HepG2 (cell line): ENCODE measurements around the gene SLC38A2. TPM values are rescaled to one million over a fixed set of nuclear protein-coding genes. Genes with fewer than 3 reads are reported as not detected.

Source experiments
- ATAC-seq: fragments of 200-7000 bp; cut with Tn5 transposase; 3 replicates; pipeline ENCODE4 v1.9.1; 2020; ENCODE audit warnings: mild to moderate bottlenecking, moderate library complexity
- Bru-seq: library from RNA; stranded (reverse); fragments of 400-500 nt; gene quantifications from one replicate; lab custom pipeline; 2021; lab: Mats Ljungman, UMichigan
- BruChase-seq, 2 experiments: library from RNA; stranded (reverse); fragments of 400-500 nt; gene quantifications; one replicate each; lab custom pipeline; 2021; lab: Mats Ljungman, UMichigan
- BruUV-seq: library from RNA; stranded (reverse); fragments of 400-500 nt; replicated peaks from 2 replicates; lab custom pipeline; 2021; lab: Mats Ljungman, UMichigan
- CTCF ChIA-PET: fragments of 300-600 bp; formaldehyde crosslinking; extraction: SDS; loops from one replicate; lab custom pipeline; 2021; ENCODE audit warnings: low total read pairs, inconsistent platforms, low intra/inter-chr PET ratio; lab: Yijun Ruan, JAX
- POLR2A ChIA-PET: fragments of 350-600 bp; sonication (Branson Sonifier 250); formaldehyde crosslinking; loops from one replicate; lab custom pipeline; 2020; ENCODE audit warnings: antibody characterized with exemption, inconsistent platforms; lab: Yijun Ruan, JAX
- DNase-seq: peaks from one replicate; pipeline ENCODE4 v3.0.0-alpha.2; 2015; ENCODE audit warnings: low spot score
- FAIRE-seq: peaks from 3 replicates; lab custom pipeline; 2011; peaks lifted over from hg19 to GRCh38; lab: Jason Lieb, UNC
- H2AFZ ChIP-seq: one replicate; pipeline ENCODE4 v1.6.1; 2011; ENCODE audit warnings: low read length, inconsistent platforms
- H3K27ac ChIP-seq: fragments of 300-600 bp; 3 replicates; pipeline ENCODE4 v1.8.0; 2011; ENCODE audit warnings: mixed run types, mild to moderate bottlenecking, mixed read lengths, low read length, inconsistent platforms; ENCODE audit not compliant: insufficient read depth; ENCODE audit errors: extremely low read length
- H3K27me3 ChIP-seq, 2 experiments: fragments of 200-600 bp in 1 of 2; 2 replicates in 1 of 2; 3 replicates in 1 of 2; pipeline versions ENCODE4 v1.6.0 to v1.8.0; 2011; ENCODE audit warnings: low read length in 2 of 2, mild to moderate bottlenecking in 2 of 2, moderate library complexity in 2 of 2, inconsistent platforms in 1 of 2; ENCODE audit not compliant: insufficient read depth in 2 of 2, control insufficient read depth in 1 of 2
- H3K36me3 ChIP-seq, 2 experiments: fragments of 200-600 bp in 1 of 2; replicated peaks in 1 of 2; 2 replicates in 1 of 2; 3 replicates in 1 of 2; pipeline versions ENCODE4 v1.5.1 to v1.8.0; 2011; ENCODE audit warnings: low read length in 2 of 2, inconsistent platforms in 1 of 2; ENCODE audit not compliant: insufficient read depth in 2 of 2, control insufficient read depth in 1 of 2
- H3K4me1 ChIP-seq: 2 replicates; pipeline ENCODE4 v1.5.1; 2012; ENCODE audit warnings: low read length, inconsistent platforms; ENCODE audit not compliant: insufficient read depth
- H3K4me2 ChIP-seq: 2 replicates; pipeline ENCODE4 v1.6.0; 2011; ENCODE audit warnings: low read depth, low read length, inconsistent platforms
- H3K4me3 ChIP-seq, 3 experiments: fragments of 200-600 bp in 1 of 3; sonication (generic), shearing (Covaris generic) in 1 of 3; replicated peaks in 1 of 3; 2 replicates each; pipeline ENCODE4 v1.5.1; 2011 to 2016; ENCODE audit warnings: low read length in 3 of 3, inconsistent platforms in 2 of 3, low read depth in 2 of 3, mild to moderate bottlenecking in 2 of 3, control low read depth in 1 of 3, mixed read lengths in 1 of 3; ENCODE audit not compliant: insufficient read depth in 1 of 3
- H3K79me2 ChIP-seq: one replicate; pipeline ENCODE4 v1.6.1; 2011; ENCODE audit warnings: low read length, inconsistent platforms; ENCODE audit not compliant: insufficient read depth
- H3K9ac ChIP-seq: 2 replicates; pipeline ENCODE4 v1.6.0; 2011; ENCODE audit warnings: mild to moderate bottlenecking, low read depth, low read length, inconsistent platforms; ENCODE audit not compliant: insufficient read depth
- H3K9me3 ChIP-seq: 2 replicates; pipeline ENCODE4 v1.5.1; 2012; ENCODE audit warnings: mild to moderate bottlenecking, low read length
- H4K20me1 ChIP-seq: 2 replicates; pipeline ENCODE4 v1.6.0; 2011; ENCODE audit warnings: inconsistent platforms, mild to moderate bottlenecking, low read length, moderate library complexity; ENCODE audit not compliant: insufficient read depth
- HOXA3 ChIP-seq: sonication (generic); formaldehyde crosslinking; IDR thresholded peaks from 2 replicates; pipeline ENCODE4 v1.5.0; 2020; ENCODE audit warnings: missing genetic modification reagents
- ISL2 ChIP-seq: sonication (generic); formaldehyde crosslinking; IDR thresholded peaks from 2 replicates; pipeline ENCODE4 v1.5.0; 2020; ENCODE audit warnings: missing genetic modification reagents
- KDM1A ChIP-seq: IDR thresholded peaks from 2 replicates; pipeline ENCODE4 v1.6.1; 2016; ENCODE audit warnings: missing compliant biosample characterization
- LCORL ChIP-seq, 2 experiments: fragments of 450-650 bp in 1 of 2; sonication (generic) in 1 of 2; formaldehyde crosslinking in 1 of 2; IDR thresholded peaks; 2 replicates each; pipeline versions ENCODE4 v1.5.0 to v1.6.1; 2017 to 2020; ENCODE audit warnings: antibody characterized with exemption in 1 of 2, missing genetic modification reagents in 1 of 2
- MLLT10 ChIP-seq: sonication (generic); formaldehyde crosslinking; IDR thresholded peaks from 2 replicates; pipeline ENCODE4 v1.4.0; 2020; ENCODE audit warnings: missing genetic modification reagents
- NBN ChIP-seq: fragments of 450-650 bp; conservative IDR thresholded peaks from 2 replicates; pipeline ENCODE4 v1.6.1; 2017
- PHF21A ChIP-seq: sonication (generic); formaldehyde crosslinking; IDR thresholded peaks from 2 replicates; pipeline ENCODE4 v1.5.0; 2020; ENCODE audit warnings: mild to moderate bottlenecking, missing genetic modification reagents
- POLR2G ChIP-seq: fragments of 200-400 bp; formaldehyde crosslinking; IDR thresholded peaks from 2 replicates; pipeline ENCODE4 v1.6.1; 2018; ENCODE audit warnings: mild to moderate bottlenecking, low read depth, low read length, moderate library complexity
- U2AF2 ChIP-seq: fragments of 200-400 bp; formaldehyde crosslinking; IDR thresholded peaks from 2 replicates; pipeline ENCODE4 v1.6.1; 2017; ENCODE audit warnings: low read depth, mild to moderate bottlenecking, low read length
- ZBTB8A ChIP-seq: sonication (generic); formaldehyde crosslinking; IDR thresholded peaks from 2 replicates; pipeline ENCODE4 v1.4.0; 2020; ENCODE audit warnings: mild to moderate bottlenecking, low read depth, missing genetic modification reagents, borderline replicate concordance
- ZMYM3 ChIP-seq: sonication (generic); formaldehyde crosslinking; IDR thresholded peaks from 2 replicates; pipeline ENCODE4 v1.5.1; 2020; ENCODE audit warnings: mild to moderate bottlenecking, missing genetic modification reagents
- ZNF75D ChIP-seq: sonication (generic); formaldehyde crosslinking; IDR thresholded peaks from 2 replicates; pipeline ENCODE4 v1.8.1; 2023; ENCODE audit warnings: missing genetic modification reagents, mild to moderate bottlenecking, borderline replicate concordance
- WGBS: methylation state at CpG from one replicate; pipeline ENCODE4 v1.1.6; 2017; ENCODE audit warnings: low lambda C conversion rate; 5-methylcytosine and 5-hydroxymethylcytosine counted together
- in situ Hi-C: cut with HindIII; loops from 2 replicates; pipeline ENCODE4 v1.10.0; 2017; ENCODE audit warnings: low pct_unique_long_range_greater_than_20kb; ENCODE audit not compliant: extremely low pct_ligation_motif_present
- intact Hi-C: fragments of 100-400 bp; cut with micrococcal nuclease; formaldehyde crosslinking; loops from one replicate; pipeline ENCODE4 v1.10.0; 2022; ENCODE audit not compliant: unreplicated experiment
- long read RNA-seq, 2 experiments: library from RNA in 1 of 2; library from polyadenylated mRNA in 1 of 2; stranded (forward) in 1 of 2; unstranded in 1 of 2; transcript quantifications; one replicate each; pipeline ENCODE4 v2.0.0, GENCODE V29; 2019 to 2022
- polyA minus RNA-seq, 3 experiments: library from RNA; depleted of rRNA, polyadenylated mRNA; stranded (reverse); fragments of >200 nt; gene quantifications; 2 replicates each; pipeline ENCODE4 v1.2.3, GENCODE V29; 2011; ENCODE audit warnings: low replicate concordance in 1 of 3
- polyA plus RNA-seq, 8 experiments: library from polyadenylated mRNA; depleted of rRNA in 3 of 8; stranded (reverse) in 7 of 8; unstranded in 1 of 8; fragments of >200 nt; fragmentation: Illumina TruSeq in 4 of 8; extraction: Trizol in 4 of 8; gene quantifications; 2 replicates each; pipeline versions ENCODE4 v1.2.1 to v1.2.3, GENCODE V29; 2011 to 2016; ENCODE audit warnings: low read depth in 4 of 8, missing spikeins in 1 of 8, mixed read lengths in 1 of 8; ENCODE audit not compliant: insufficient read depth in 1 of 8
- total RNA-seq, 5 experiments: library from RNA; depleted of rRNA; stranded (reverse); fragments of >200 nt; fragmentation: Illumina TruSeq; extraction: Trizol; gene quantifications; 2 replicates each; pipeline ENCODE4 v1.2.3, GENCODE V29; 2016; ENCODE audit warnings: low read depth in 1 of 5
- TF ChIP-seq, protein P1 (sequence below): sonication (generic); formaldehyde crosslinking; IDR thresholded peaks from 2 replicates; pipeline ENCODE4 v1.5.0; 2020; ENCODE audit warnings: missing genetic modification reagents, mild to moderate bottlenecking, borderline replicate concordance
- TF ChIP-seq, protein P2 (sequence below): sonication (generic); formaldehyde crosslinking; IDR thresholded peaks from 2 replicates; pipeline ENCODE4 v1.9.0; 2021; ENCODE audit warnings: missing genetic modification reagents, borderline replicate concordance

The SLC38A2 gene
- total RNA-seq (2016; rRNA removed; fragmentation: Illumina TruSeq; extraction: Trizol) (230 and 368 TPM in 2 replicates), polyA plus RNA-seq (2011; rRNA removed) (861 and 880 TPM in 2 replicates), polyA minus RNA-seq (2011; rRNA and poly(A)+ RNA removed; ENCODE audit: low replicate concordance) (406 and 1,055 TPM in 2 replicates), Bru-seq, nascent RNA (percentile 100 among the genes with signal in this experiment), BruChase-seq, experiment 1, labeled RNA remaining after a 6-hour chase (percentile 100 among the genes with signal in this experiment), BruChase-seq, experiment 2, labeled RNA remaining after a 2-hour chase (percentile 100 among the genes with signal in this experiment)
- 31.8 and 45.4 TPM in 2 replicates for total RNA-seq (2016; cell fraction: cytosol; rRNA removed; fragmentation: Illumina TruSeq; extraction: Trizol; ENCODE audit: low read depth)
- 210 and 375 TPM in 2 replicates for total RNA-seq (2016; cell fraction: insoluble cytoplasmic fraction; rRNA removed; fragmentation: Illumina TruSeq; extraction: Trizol)
- total RNA-seq (2016; cell fraction: membrane; rRNA removed; fragmentation: Illumina TruSeq; extraction: Trizol): 98.8 and 127 TPM in 2 replicates
- 947 and 961 TPM in 2 replicates for total RNA-seq (2016; cell fraction: nucleus; rRNA removed; fragmentation: Illumina TruSeq; extraction: Trizol)
- 346 and 636 TPM in 2 replicates for polyA plus RNA-seq (2011; cell fraction: cytosol; rRNA removed)
- polyA plus RNA-seq (2011; cell fraction: nucleus; rRNA removed): 926 and 1,239 TPM in 2 replicates
- 836 and 868 TPM in 2 replicates for polyA plus RNA-seq (2012)
- 8.1 TPM in 2 replicates for polyA plus RNA-seq (2016; cell fraction: cytosol; fragmentation: Illumina TruSeq; extraction: Trizol; ENCODE audit: low read depth)
- 138 and 148 TPM in 2 replicates for polyA plus RNA-seq (2016; cell fraction: insoluble cytoplasmic fraction; fragmentation: Illumina TruSeq; extraction: Trizol; ENCODE audit: low read depth)
- 24.1 and 28.9 TPM in 2 replicates for polyA plus RNA-seq (2016; cell fraction: membrane; fragmentation: Illumina TruSeq; extraction: Trizol; ENCODE audit: low read depth)
- 882 and 909 TPM in 2 replicates for polyA plus RNA-seq (2016; cell fraction: nucleus; fragmentation: Illumina TruSeq; extraction: Trizol; ENCODE audit: insufficient read depth, low read depth)
- polyA minus RNA-seq (2011; cell fraction: cytosol; rRNA and poly(A)+ RNA removed): 1,075 and 1,302 TPM in 2 replicates
- 2,125 and 2,864 TPM in 2 replicates for polyA minus RNA-seq (2011; cell fraction: nucleus; rRNA and poly(A)+ RNA removed)
- long read RNA-seq, experiment 1, full-length matches to known transcripts: 32 of 91 reads
- long read RNA-seq, experiment 1, partial matches to known transcripts: 10 of 91 reads
- long read RNA-seq, experiment 1, other reads (novel, unspliced or antisense): 49 of 91 reads
- long read RNA-seq, experiment 2, full-length matches to known transcripts: 38 of 1,083 reads
- long read RNA-seq, experiment 2, partial matches to known transcripts: 788 of 1,083 reads
- long read RNA-seq, experiment 2, other reads (novel, unspliced or antisense): 257 of 1,083 reads

GRCh38 chr12:46372544-46373300 lies at the start of gene SLC38A2:
Gene SLC38A2, minus strand, starts transcription at chr12:46372773. Its CDS starts 1,480 bp downstream, at chr12:46371293.
- FAIRE-seq (no peak), DNase-seq (peak; percentile 84), ATAC-seq (peak; percentile 86)
- H4K20me1 ChIP-seq: peaks cover 48% of the 10 kb centered on the region
- BruUV-seq: no TSS peak
- peaks cover 0 to 3% of the 10 kb centered on the region in 2 experiments; a peak in 2 of 5 replicates for H3K27me3 ChIP-seq
- peak within 1 kb of the TSS; percentile 97 for H3K27ac ChIP-seq
- intact Hi-C loops (loop anchor here (1.0 to 5.0 kb wide), 5 partner anchors 11 to 305 kb away; no protein-coding TSS in a partner anchor), in situ Hi-C loops (loop anchor here (5.0 kb wide), 2 partner anchors 120 to 290 kb away; no protein-coding TSS in a partner anchor)
- peaks cover 19 to 39% of the 10 kb centered on the region in 2 experiments for H3K36me3 ChIP-seq
- POLR2A ChIA-PET: interaction anchor here (0.7 to 4.5 kb wide), 16 partner anchors 9 to 292 kb away, joined by 3 to 91 read pairs (median 5); no protein-coding TSS in a partner anchor
- peaks cover 71% of the 10 kb centered on the region for H3K79me2 ChIP-seq
- peaks cover 56% of the 10 kb centered on the region for H3K4me1 ChIP-seq
- H2AFZ ChIP-seq: no peak within 1 kb of the TSS
- CTCF ChIA-PET: interaction anchor here (1.1 kb wide), 1 partner anchor 289 kb away, joined by 3 read pairs; no protein-coding TSS in a partner anchor
- peak within 1 kb of the TSS; percentile 98 for H3K9ac ChIP-seq
- peak within 1 kb of the TSS; percentile 84 to 96 (median 94) for H3K4me3 ChIP-seq
- peak within 1 kb of the TSS; percentile 86 for H3K4me2 ChIP-seq
- H3K9me3 ChIP-seq: no peaks in the 10 kb centered on the region
- under 1% methylated on average over 35 of the region's 48 CpGs for WGBS
- TF ChIP-seq ZNF75D (CRISPR knock-in tag) (0 out of 2 replicates have a peak, but pooled peaks have one; percentile 36), MLLT10 (CRISPR knock-in tag) (peak; percentile 94), NBN (no peak), LCORL (IDR thresholded peaks at IDR 0.05) (no peak), LCORL (CRISPR knock-in tag; IDR thresholded peaks at IDR 0.05) (peak; percentile 58), U2AF2 (0 out of 2 replicates have a peak, but pooled peaks have one; percentile 9), POLR2G (peak; percentile 99), ISL2 (CRISPR knock-in tag) (peak; percentile 87), ZBTB8A (CRISPR knock-in tag) (no peak), PHF21A (no peak), KDM1A (CRISPR knock-in tag) (no peak), ZMYM3 (CRISPR knock-in tag) (no peak), HOXA3 (peak; percentile 77)
- TF ChIP-seq, protein P1, sequence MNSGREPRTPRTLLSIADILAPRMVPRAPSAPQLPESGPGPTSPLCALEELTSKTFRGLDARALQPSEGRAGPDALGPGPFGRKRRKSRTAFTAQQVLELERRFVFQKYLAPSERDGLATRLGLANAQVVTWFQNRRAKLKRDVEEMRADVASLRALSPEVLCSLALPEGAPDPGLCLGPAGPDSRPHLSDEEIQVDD (CRISPR knock-in tag): peak; percentile 77; the same call in 1 of the 2 replicates
- TF ChIP-seq, protein P2, sequence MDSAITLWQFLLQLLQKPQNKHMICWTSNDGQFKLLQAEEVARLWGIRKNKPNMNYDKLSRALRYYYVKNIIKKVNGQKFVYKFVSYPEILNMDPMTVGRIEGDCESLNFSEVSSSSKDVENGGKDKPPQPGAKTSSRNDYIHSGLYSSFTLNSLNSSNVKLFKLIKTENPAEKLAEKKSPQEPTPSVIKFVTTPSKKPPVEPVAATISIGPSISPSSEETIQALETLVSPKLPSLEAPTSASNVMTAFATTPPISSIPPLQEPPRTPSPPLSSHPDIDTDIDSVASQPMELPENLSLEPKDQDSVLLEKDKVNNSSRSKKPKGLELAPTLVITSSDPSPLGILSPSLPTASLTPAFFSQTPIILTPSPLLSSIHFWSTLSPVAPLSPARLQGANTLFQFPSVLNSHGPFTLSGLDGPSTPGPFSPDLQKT (CRISPR knock-in tag): 0 out of 2 replicates have a peak, but pooled peaks have one; percentile 28
